Fibroblast of pulmonary artery (primary cell): ENCODE measurements around the gene HMG20A.

Source experiments
- DNase-seq: peaks from one replicate; pipeline ENCODE4 v3.0.0-alpha.2; 2010; ENCODE audit warnings: low read depth
- H3K4me3 ChIP-seq: replicated peaks from 2 replicates; pipeline ENCODE4 v1.5.1; 2011; ENCODE audit warnings: low read depth, mild to moderate bottlenecking, control low read depth, low read length, moderate library complexity
- TF ChIP-seq, protein P1 (sequence below): IDR thresholded peaks from 2 replicates; pipeline ENCODE4 v1.5.1; 2011; ENCODE audit warnings: mild to moderate bottlenecking, control low read depth, low read length, inconsistent platforms; ENCODE audit errors: missing control alignments

HMG20A gene

DNA sequence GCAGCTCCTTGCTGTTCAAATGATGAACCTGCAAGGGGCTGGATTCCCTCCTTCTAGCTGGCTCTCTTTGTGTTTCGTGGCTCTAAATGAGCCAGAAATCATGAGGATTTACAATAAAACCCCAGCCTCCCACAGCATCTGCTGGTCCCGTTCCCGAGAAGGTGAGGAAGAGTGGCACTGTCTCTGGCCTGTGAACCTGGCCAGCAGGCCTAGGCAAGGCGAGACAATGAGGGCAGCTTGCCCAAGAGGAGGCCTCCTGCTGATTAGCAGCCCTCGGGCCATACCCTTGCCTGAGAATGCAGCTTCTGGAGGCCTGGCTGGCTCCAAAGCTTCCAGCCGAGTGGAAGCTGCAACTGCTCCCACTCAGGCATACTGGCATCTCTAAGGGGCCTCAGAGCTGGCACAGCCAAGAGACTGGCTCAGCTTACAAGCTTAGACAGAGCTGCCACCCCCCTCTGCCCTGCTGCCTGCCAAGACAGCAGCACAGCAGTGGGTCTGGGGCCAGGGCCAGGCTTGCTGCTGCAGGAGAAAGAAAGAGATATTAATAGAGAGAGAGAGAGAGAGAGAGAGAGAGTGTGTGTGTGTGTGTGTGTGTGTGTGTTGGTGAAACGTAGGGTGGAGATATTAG is 76.5 kb downstream of the HMG20A start:
- H3K4me3 ChIP-seq = peak overlapping the region; percentile 17
- peak; percentile 60 for DNase-seq
- TF ChIP-seq, protein P1, sequence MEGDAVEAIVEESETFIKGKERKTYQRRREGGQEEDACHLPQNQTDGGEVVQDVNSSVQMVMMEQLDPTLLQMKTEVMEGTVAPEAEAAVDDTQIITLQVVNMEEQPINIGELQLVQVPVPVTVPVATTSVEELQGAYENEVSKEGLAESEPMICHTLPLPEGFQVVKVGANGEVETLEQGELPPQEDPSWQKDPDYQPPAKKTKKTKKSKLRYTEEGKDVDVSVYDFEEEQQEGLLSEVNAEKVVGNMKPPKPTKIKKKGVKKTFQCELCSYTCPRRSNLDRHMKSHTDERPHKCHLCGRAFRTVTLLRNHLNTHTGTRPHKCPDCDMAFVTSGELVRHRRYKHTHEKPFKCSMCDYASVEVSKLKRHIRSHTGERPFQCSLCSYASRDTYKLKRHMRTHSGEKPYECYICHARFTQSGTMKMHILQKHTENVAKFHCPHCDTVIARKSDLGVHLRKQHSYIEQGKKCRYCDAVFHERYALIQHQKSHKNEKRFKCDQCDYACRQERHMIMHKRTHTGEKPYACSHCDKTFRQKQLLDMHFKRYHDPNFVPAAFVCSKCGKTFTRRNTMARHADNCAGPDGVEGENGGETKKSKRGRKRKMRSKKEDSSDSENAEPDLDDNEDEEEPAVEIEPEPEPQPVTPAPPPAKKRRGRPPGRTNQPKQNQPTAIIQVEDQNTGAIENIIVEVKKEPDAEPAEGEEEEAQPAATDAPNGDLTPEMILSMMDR = no peak

DNA sequence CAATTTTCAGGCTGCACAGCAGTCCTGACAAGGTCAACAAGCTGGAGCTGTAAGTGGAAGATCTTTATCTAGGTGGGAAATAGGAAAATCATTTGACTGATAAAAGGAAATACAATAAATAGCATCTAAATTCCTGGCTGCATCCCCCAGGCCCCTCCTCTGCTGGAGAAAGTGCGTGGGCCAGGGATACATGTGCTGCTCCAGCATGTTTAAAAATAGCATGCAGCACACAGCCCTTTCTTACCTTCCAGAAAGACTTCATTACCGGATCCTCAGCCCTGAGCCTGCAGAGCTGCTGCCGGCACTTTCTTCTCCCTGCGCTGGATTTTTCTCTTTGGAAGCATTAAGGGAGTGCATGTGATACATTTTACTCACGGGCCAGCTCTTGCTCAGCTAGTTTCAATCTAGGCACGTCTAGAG is 77.3 kb downstream of the HMG20A start:
- peak; percentile 32 for DNase-seq
- H3K4me3 ChIP-seq = no peak overlapping the region
- TF ChIP-seq, protein P1 = no peak

DNA sequence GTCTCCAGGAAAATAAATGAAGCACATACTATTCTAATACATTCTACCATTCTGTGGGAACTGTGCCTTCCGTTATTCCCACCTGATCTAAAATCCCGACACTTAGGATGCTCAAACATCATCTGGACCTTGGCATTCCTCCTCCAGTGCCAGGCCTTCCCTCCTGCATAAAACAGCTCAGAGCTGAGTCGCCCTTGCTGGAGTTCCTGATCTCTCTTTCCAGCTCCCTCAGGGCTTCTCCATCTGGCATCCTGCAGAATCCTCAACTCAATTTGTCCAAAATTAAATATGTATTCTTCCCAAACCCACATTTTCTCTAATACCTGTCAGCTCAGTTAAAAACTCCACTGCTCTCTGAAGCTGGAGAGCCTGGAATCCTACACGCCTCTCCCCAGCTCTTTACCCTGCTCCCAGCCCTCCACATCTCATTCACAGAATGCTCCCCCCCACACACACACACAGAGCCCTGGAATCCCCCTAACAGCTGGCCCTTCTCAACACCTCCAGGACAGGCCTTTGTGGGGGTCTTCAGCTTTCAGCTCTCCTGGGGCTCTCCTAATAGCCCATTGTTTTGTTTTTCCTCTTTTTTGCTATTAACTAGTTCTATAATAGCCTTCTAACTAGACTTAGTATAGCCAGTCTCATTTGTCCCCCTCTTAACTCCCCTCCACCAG is 78.5 kb downstream of the HMG20A start:
- DNase-seq = no peak
- TF ChIP-seq, protein P1 = no peak

DNA sequence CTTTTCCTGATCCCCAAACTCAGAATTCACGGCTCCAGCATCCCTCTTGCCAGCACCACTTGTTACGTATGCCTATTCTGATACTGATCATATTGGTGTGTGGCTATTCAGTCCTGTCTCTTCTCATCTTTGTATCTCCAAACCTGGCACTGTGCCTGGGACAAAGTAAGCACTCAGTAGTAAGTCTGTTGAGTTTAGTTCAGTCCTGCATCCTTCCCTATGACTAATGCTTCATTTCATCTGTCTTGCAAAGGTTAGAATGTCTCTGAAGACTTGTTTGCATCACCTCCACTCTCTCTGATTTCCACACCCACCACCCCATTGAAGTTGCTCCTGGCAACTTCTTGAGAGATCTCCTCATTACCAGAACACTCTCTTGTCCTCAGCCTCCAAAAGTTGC is 80.3 kb downstream of the HMG20A start:
- DNase-seq = peak; percentile 55
- TF ChIP-seq, protein P1 = no peak
- H3K4me3 ChIP-seq = no peak overlapping the region

More for the DNA sequence above, 78.5 kb downstream of the HMG20A start:
- no peak overlapping the region for H3K4me3 ChIP-seq

DNA sequence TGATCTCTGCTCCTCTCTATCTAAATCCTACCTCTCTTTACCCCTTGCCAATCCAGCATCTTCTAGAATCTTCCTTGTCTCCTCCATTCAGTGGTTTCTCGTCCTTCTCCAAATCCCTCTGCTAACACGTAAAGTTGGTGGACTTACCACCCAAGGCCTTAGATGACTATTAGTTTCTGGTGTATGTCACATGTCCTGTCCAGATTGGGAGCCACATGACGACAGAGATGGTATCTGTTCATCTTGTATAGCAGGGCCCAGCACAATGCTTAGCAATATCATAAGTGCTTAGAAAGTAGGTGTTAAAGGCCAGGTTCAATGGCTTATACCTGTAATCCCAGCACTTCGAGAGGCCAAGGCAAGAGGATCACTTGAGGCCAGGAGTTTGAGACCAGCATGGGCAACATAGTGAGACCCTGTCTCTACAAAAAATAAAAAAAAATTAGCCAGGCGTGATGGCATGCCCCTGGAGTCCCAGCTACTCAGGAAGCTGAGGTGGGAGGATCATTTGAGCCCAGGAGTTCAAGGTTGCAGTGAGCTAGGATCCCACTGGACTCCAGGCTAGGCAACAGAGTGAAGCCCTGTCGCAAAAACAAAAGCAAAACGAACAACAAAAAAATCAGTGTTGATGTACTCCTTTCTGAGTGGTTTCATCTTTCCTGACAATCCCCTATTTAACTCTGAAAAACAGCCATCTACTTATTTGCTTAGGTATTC is 81.8 kb downstream of the HMG20A start:
- TF ChIP-seq, protein P1 = no peak
- no peak overlapping the region for H3K4me3 ChIP-seq
- no peak for DNase-seq

DNA sequence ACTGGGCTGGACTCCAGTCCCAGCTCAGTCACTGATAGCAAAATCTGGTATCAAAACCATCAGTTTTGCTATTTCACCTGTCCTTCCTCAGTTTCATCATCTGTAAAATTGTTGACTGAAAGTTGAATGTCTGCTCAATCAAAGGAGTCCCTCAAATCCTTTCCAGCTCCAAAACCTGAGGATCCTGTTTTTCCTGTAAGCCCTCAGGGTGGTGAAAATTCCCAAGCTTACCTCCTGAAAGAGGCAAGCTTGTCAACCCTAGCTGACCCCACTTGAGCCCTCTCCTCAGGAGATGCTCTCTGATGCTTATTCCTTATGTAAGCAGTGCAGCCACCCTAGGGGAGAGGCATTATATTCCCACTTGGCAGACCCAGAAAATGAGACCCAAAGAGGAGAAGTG is 82.6 kb downstream of the HMG20A start:
- H3K4me3 ChIP-seq = no peak overlapping the region
- no peak for DNase-seq
- TF ChIP-seq, protein P1 = no peak
